HG03159 (cell line): Measurements from ENCODE around the gene ZSWIM6.

Experiments used
- ATAC-seq: cut with Tn5 transposase; IDR thresholded peaks from one replicate; pipeline ENCODE4 v1.9.1; 2021; ENCODE audit warnings: mild to moderate bottlenecking, moderate library complexity; ENCODE audit not compliant: unreplicated experiment

The ZSWIM6 gene

DNA sequence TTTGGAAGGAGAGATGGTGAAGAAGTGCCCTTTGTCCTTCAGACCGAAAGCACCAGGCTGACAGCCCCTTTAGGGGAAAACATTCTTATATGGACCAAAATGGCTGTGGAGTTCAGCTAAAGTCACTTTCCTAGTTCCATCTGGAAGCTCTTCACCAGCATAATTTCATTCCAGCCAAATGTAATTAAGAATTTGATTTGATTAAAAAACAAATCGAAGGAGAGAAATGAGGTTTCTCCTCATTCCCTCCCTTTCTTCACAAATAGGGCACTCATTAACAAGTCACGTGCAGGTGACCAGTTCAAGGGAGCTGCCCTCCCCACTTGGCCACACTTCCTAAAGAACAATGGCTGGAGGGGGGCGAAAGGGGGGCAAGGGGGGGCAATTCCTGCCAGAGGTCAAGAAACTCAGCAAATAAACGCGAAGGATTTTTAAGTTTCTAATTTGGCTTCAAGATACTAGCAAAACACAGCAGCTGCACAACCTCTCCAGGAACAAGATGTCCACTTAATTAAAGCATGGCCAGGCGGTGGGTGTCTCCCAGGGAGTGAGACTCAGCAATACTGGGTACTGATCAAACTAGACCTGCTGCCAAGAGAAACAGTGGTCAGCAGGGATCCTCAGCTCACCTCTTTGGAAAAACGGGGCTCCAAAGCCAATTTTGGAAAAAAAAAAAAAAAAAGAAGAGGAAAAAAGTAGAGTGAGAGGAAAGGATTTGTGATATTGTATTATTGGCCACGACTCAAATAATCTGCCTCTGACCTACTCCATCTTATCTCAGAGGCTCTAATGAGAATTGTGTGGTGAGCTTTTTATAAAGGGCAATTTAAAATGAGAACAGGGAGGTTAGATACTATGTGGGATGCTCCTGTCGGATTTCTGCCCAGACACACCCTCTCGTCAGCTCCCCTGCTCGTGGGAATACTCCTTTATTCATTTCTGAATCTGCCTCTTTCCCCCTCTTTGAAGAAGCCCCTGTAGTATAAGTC, 254.3 kb downstream of the ZSWIM6 start:
- ATAC-seq: no peak

DNA sequence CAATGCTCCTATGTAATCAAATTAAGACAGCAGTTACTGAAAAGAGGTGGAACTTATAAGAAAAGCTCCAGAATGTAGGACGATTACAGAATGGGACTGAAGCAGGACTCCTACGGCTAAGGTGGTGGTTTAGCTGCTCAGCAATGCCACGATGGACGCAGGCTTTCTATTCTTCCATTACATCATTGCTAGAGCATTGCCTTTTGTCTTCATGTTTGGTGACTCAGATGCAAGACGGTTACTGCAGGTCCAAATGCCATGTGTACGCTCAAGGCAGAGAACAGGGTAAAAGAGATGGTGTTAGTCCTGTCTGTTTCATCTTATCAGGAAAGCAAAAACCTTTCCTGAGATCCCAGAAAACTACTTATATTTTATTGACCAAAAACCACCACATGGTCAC, 255.1 kb downstream of the ZSWIM6 start:
- ATAC-seq: no peak

DNA sequence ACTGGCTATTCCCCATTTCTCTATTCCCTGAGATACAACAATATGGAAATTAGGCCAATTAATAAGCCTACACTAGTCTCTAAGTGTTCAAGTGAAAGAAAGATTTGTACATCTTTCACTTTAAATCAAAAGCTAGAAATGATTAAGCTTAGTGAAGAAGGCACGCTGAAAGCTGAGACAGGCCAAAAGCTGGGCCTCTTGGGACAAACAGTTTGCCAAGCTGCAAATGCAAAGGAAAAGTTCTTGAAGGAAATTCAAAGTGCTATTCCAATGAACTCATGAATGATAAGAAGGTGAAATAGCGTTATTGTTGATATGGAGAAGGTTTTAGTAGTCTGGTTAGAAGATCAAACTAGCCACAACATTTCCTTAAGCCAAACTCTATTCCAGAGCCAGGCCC, 256.2 kb downstream of the ZSWIM6 start:
- no peak for ATAC-seq

DNA sequence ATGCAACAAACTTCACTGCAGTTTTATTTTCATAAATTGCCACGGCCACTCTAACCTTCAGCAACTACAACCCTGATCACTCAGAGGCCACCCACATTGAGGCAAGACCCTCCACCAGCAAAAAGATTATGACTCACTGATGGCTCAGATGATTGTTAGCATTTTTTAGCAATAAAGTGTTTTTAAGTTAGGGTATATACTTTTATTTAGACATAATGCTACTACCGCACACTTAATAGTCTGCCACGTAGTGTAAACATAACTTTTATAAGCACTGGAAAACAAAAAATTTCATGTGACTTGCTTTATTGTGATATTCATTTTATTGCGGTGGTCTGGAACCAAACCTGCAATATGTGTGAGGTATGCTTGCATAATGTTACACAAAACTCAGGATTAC, 257.9 kb downstream of the ZSWIM6 start:
- ATAC-seq: no peak

DNA sequence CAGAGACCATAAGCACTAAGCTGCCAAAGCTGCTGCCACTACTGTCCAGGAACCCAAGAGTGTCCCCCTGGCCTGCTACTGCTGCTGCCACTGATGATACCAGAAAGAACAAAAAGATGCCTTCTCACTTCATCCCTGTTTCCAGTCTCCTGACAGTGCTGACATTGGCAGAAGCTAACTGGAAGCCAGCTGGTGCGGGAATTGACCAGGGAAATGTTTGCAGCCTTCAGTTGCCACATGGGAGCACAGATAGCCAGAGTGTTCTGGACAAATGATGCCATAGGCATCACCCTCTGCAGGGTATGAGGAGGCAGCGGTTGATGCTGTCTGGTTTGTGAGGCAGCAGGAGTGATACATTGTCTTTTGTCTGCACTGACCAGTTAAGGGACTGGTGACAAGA, 258.4 kb downstream of the ZSWIM6 start:
- ATAC-seq: no peak

DNA sequence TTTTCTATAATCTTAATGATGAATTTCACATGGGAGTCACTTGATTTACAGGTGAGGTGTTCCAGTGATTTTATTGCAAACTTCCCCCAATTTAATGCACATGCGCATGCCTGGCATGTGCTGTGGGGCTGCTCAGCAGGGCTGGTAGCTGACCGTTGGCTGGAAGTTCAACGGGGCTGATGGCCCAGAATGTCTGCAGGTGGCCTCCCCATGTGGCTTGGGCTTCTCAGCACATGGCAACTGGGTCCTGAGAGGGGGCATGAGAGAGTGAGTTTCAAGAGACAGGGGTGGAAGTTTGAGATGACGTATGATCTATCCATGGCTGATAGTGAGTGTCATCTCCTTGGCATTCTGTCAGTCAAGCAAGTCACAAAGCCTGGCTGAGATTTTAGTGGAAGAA, 259.8 kb downstream of the ZSWIM6 start:
- ATAC-seq: no peak

DNA sequence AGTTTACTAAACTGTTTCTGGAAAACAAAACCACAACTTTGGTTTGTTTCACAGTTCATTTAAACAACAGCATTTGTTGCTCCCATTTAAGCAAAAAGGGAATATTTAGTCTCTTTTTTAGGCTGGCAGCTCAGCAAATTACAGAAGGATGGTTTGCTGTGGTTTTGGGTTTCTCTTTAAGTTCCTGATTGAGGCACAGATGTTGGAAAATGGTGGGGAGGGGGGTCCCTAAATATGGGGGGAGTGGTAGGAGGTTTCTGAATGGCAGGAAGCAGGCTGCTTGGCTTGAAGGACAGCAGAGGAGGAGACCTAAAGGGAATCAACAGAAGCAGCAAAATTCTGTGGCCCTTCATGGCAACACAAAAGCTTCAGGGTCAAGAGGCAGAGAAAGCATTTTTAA, 263.4 kb downstream of the ZSWIM6 start:
- no peak for ATAC-seq
